ENCODE measurements around the gene GCM1. TPM values are rescaled to one million over a fixed set of nuclear protein-coding genes. Genes with fewer than 3 reads are reported as not detected.

GCM1 gene
- total RNA-seq, 1 experiment from 2014 or later: 0.07 TPM

- peaks cover 5 to 6% of the 10 kb centered on the region in 2 experiments; a peak in 2 of 4 replicates for H3K4me1 ChIP-seq (ENCODE audit: control insufficient read depth in 1 of 2, insufficient read depth in 2 of 2, low read length in 2 of 2)
- H3K9me2 ChIP-seq (ENCODE audit: insufficient read depth): no peaks in the 10 kb centered on the region
- intact Hi-C loops (cut with micrococcal nuclease): no loop called here
- H3K36me3 ChIP-seq (ENCODE audit: control insufficient read depth in 1 of 2, insufficient read depth in 2 of 2, low read length in 2 of 2): no peaks in the 10 kb centered on the region
- H3K9me3 ChIP-seq (ENCODE audit: control insufficient read depth in 1 of 2, insufficient read depth in 1 of 2, low read depth in 1 of 2, low read length in 2 of 2): no peaks in the 10 kb centered on the region
- H3K9ac ChIP-seq (ENCODE audit: low read length): no peak overlapping the region
- no peak overlapping the region for H2AFZ ChIP-seq (ENCODE audit: low read depth, low read length, poor library complexity, severe bottlenecking)
- no peak overlapping the region for H3K4me2 ChIP-seq (ENCODE audit: low read length)
- no peaks in the 10 kb centered on the region for H3K79me2 ChIP-seq (ENCODE audit: insufficient read depth, low read length)
- ATAC-seq (no peak), DNase-seq (ENCODE audit: low read depth, low spot score) (no peak)
- no peaks in the 10 kb centered on the region for H3K27me3 ChIP-seq (ENCODE audit: insufficient read depth, low read length)
- H3K4me3 ChIP-seq (replicated peaks in 1 of 2; ENCODE audit: low read depth in 1 of 2, low read length in 2 of 2): no peak overlapping the region
- POLR2A ChIA-PET: no interaction called here
- CTCF ChIA-PET: interaction anchor here (0.7 kb wide), 1 partner anchor 300 kb away, joined by 3 read pairs; no protein-coding TSS in a partner anchor
- no TSS peak for BruUV-seq (replicated peaks)
- RAD21 ChIA-PET (ENCODE audit: low non-redundant PET in 1 of 2, low total read pairs in 2 of 2, uncharacterized antibody in 2 of 2, unreplicated experiment in 2 of 2): no interaction called here
- TF ChIP-seq ELF1 (IDR thresholded peaks at IDR 0.05; ENCODE audit: borderline replicate concordance, low read depth): no peak
- H4K20me1 ChIP-seq (ENCODE audit: insufficient read depth): no peaks in the 10 kb centered on the region
- H3K27ac ChIP-seq (ENCODE audit: low read depth, low read length): no peak overlapping the region
Observed at GRCh38 chr6:53192682-53193188, 44.1 kb upstream of the GCM1 start.

DNA sequence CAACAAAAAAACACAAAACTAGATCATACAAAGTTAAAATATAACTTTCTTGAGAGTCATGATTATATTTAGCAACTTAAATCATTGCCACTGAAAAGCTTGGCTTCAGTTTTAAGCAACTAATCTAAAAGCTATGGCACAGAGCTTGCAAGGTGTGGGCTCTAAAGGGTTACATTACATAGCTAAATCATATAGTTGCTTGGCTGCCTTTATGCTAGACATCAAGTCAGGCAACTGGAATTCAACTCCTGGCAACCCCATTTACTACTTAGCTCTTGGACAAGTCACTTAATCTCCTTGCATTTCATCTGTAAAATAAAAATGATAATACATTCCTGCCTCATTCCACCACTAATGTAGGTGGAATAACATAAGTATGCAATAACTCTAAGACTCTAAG lies 40.9 kb upstream of the GCM1 start:
- no peak for DNase-seq (ENCODE audit: low read depth, low spot score)
- no peaks in the 10 kb centered on the region for H3K36me3 ChIP-seq (ENCODE audit: control insufficient read depth in 1 of 2, insufficient read depth in 2 of 2, low read length in 2 of 2)
- no peak for TF ChIP-seq CEBPB (IDR thresholded peaks at IDR 0.05; ENCODE audit: low read depth)
- no peak for TF ChIP-seq RAD21 (IDR thresholded peaks at IDR 0.05; ENCODE audit: low read depth)
- H3K9ac ChIP-seq (ENCODE audit: low read length): no peak overlapping the region
- H3K9me2 ChIP-seq (ENCODE audit: insufficient read depth): no peaks in the 10 kb centered on the region
- no peaks in the 10 kb centered on the region for H4K20me1 ChIP-seq (ENCODE audit: insufficient read depth)
- CTCF ChIA-PET: interaction anchor here (1.1 kb wide), 1 partner anchor 16 kb away, joined by 3 read pairs; no protein-coding TSS in a partner anchor
- POLR2A ChIA-PET: no interaction called here
- no TSS peak for BruUV-seq (replicated peaks)
- no peaks in the 10 kb centered on the region for H3K27me3 ChIP-seq (ENCODE audit: insufficient read depth, low read length)
- H3K9me3 ChIP-seq (ENCODE audit: control insufficient read depth in 1 of 2, insufficient read depth in 1 of 2, low read depth in 1 of 2, low read length in 2 of 2): no peaks in the 10 kb centered on the region
- H3K4me2 ChIP-seq (ENCODE audit: low read length): no peak overlapping the region
- peaks cover 19 to 21% of the 10 kb centered on the region in 2 experiments for H3K4me1 ChIP-seq (ENCODE audit: control insufficient read depth in 1 of 2, insufficient read depth in 2 of 2, low read length in 2 of 2)
- no peaks in the 10 kb centered on the region for H3K79me2 ChIP-seq (ENCODE audit: insufficient read depth, low read length)
- RAD21 ChIA-PET (ENCODE audit: low non-redundant PET in 1 of 2, low total read pairs in 2 of 2, uncharacterized antibody in 2 of 2, unreplicated experiment in 2 of 2): no interaction called here
- H3K4me3 ChIP-seq (replicated peaks in 1 of 2; ENCODE audit: low read depth in 1 of 2, low read length in 2 of 2): no peak overlapping the region
- ATAC-seq: no peak
- H2AFZ ChIP-seq (ENCODE audit: low read depth, low read length, poor library complexity, severe bottlenecking): no peak overlapping the region
- H3K27ac ChIP-seq (ENCODE audit: low read depth, low read length): no peak overlapping the region
- intact Hi-C loops (cut with micrococcal nuclease): no loop called here

All from HCT116 (cell line).